ENCODE results near the gene PTPN21.
A peak's percentile ranks its signal among the peaks of the same experiment; 100 is the strongest.

PTPN21 gene

DNA sequence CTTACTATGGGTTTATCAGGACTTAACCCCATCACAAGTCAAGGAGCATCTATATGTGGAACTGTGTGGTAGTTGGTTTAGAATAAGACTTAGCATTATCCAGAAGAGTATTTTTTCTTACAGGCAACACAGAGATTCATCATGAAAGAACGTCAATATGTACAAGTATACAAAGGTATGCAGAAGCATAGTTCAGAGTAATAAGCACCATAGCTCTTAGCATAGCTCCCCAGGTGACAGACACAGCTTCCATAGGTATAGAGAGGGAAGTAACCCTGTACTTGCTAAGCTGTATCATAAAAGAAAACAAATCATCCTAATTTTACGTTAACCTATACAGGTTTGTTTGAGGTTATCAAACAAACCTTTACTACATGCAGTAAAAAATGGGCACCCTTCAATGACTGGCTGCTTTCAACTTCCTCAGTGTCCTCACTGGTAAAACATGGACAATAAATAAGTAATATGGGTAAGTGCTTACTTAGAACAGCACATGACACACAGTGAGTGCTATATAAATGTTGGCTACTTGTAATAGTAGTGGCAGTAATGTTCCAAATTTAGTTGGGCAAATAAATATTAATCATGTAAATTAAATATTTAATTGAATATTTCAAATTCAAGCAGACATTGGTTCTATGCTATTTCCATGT, 50.9 kb downstream of the PTPN21 start:
- no peak for DNase-seq

DNA sequence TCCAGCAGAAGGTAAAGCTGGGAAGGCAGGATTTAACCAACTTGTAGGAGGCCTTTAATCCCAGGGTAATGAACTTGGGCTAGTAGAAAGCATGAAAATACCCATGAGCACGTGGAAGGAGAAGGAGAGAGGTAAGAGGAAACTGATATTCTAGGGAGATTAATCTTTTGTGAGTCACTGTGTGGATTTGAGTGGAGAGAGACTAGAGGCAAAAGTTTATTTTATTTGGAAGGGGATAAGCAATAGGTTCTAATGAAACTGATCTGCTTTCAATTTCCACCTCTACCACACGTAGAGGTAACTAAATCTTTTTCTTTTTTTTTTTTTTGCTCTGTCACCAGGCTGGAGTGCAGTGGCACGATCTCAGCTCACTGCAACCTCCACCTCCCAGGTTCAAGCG, 52.1 kb downstream of the PTPN21 start:
- DNase-seq: no peak

DNA sequence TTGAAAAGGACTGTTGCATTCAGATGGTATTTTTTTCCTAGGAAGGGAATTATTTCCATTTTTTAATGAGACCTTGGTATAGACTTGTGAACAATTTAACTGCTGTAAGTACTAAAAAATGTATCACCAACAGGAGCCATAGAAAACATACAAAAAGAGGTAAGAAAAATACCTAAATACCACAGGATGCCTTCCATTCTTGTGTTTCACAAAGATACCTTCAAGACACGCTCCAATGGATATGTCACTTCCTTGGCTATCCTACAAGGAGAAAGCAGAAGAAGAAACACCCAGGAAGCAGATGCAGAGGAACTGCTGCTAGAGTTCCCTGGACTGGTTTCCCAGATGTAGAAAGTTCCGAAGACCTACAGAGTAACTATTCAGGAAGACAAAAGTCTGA, 54.2 kb downstream of the PTPN21 start:
- DNase-seq: no peak

DNA sequence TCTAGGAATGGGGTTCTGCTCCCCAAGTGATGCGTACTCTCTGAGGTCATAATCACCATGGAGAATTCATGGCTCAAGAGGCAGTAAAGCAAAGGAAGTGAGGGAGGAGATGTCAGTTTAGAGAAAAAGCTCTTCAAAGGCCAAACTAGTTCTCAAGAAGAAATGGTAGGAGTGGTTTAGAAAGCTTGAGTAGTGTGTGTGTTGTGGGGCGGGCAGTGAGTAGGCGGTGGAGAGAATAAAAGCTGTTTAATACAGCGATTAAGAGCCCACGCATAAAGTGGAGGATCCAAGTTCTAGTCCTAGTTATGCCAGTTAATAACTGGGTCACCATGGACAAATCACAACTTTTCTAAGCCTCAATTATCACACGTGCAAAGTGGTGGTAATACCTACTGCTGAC, 55.6 kb downstream of the PTPN21 start:
- no peak for DNase-seq

DNA sequence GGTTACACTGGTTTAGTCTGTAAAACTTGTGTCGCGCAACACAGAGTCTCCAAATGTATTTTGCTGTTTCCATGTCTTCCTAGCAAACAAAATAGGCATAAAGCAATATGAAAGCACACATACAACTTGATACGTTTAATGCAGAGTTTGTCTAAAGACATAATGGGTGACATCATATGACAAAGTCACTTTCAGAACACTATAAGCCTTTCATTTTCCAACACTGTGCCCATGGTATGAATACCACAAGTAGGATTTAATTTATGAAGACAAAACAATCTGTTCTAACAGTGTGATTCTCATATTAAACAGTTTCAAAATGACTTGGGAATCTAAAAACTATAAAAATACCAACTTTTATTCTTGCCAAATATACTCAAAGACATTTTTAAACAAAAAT, 58.4 kb downstream of the PTPN21 start:
- DNase-seq: no peak

DNA sequence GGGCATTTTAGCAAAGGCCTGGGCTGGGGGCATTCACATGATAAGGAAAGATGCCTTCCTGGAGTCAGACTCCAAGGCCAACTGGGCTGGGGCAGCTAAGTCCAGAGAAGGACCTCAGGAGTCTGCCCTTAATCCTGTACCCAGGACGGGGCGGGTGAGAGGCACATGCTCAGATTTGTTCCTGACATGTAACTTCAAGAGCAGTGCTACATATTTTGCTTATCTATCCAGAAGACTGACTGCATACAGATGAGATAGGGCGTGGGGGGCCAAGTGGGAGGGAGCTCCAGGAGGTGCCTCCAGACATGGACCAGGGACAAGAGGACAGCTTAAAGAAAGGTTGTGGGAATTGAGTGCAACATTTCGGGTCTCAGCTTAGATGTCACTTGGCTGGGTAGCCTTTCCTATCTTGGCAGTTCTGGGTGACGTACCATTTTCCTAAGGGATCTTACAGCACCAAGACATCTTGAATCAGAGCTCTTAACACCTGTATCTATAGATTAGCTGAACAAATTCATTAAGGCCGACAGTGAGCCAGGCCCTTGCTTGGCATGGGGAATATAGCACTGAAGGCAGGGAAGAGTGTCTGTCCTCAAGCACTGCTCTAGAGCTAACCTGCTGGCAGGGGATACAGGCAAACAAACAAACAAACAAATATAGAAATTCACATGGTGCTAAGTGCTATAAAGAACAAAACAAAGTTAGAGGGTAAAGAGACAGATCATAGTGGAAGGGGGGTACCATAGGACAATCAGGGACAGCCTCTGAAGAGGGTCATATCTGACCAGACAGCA, 61.2 kb downstream of the PTPN21 start:
- DNase-seq: no peak

DNA sequence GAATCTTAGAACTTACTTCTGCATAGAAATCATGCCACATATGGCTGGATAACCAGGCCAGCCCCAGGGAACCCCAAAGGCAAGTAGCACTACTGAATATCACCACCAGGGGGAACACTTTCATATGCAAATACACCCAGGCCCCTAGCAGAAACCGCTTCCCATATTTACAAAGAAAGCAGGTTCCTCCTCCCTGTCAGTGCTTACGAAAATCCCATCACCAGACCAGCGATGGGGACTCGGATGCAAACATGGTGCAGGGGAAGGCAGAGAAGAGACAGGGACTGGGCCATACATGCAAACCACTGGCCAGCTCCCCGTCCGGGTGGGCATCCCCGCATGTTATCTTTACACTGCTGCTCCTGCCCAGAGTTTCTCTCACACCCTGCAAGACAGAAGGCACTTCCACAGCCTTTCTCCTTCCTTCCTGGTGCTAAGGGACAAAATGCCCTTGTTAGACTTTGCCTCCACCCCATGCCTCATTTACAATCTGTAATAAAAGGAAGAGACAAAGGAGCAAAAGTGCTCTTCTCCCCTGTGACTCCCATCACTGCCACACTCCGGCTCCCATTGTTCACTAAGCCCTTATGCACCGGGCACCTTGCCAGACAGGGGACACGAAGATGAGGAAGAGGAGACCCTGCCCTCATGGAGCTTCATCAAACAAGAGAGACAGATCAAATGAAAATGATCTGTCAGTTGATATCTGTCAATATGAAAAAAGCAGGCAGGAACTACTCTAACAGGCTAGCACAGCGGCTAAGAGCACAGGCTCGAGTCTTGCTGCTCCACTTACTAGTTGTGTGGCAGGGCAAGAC, 62.3 kb downstream of the PTPN21 start:
- peak; percentile 75 for DNase-seq

DNA sequence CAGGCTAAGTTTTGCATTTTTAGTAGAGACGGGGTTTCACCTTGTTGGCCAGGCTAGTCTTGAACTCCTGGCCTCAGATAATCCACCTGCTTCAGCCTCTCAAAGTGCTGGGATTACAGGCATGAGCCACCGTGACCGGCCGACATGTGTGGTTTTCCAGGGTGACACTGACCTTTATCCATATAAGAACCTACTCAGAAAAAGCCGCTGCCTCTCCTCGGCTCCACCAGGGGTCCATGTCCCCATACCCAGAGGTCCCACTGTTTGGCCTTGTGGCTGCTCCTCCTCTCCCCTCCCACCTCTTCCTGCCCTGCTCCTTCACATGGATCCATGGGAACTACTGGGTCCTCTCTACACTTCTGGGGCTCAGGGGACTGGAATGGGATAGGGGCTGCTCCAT, 64.6 kb downstream of the PTPN21 start:
- no peak for DNase-seq

DNA sequence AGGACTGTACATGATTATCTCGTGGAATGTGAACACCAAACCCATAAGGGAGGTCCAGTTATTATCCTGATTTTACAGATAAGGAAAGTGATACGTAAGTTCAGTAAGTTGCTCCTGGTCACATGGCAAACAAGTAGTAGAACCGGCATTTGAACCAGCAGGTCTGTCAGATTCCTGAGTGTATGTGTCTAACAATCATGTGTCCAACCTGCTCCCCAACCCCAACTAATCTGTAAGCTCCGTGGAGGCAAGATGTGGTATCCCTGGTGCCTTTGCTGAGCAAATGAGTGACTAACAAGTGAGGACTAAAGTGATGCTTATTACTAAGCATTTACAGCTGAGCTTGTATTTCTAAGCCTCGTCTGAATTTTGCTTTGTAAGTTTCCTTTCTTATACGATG, 65.9 kb downstream of the PTPN21 start:
- DNase-seq: no peak

DNA sequence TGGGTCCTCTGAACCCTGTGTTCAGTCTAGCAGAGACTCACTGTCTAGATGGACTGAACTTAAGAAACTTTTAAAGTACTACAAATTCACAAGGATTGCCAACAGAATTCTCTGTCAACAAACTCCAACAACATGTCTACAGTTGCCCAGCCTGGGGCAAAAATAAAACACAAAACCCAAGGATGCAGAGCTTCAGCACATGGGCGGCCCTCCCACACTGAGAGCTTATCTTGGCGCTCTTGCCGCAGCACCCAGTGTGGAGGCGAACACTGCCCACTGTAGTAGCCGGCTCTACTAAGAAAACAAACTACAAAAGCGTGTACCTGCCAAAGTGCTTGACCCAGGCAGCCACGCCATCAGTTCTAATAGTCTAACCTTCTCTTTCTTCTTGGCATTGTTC, 66.7 kb downstream of the PTPN21 start:
- DNase-seq: no peak

DNA sequence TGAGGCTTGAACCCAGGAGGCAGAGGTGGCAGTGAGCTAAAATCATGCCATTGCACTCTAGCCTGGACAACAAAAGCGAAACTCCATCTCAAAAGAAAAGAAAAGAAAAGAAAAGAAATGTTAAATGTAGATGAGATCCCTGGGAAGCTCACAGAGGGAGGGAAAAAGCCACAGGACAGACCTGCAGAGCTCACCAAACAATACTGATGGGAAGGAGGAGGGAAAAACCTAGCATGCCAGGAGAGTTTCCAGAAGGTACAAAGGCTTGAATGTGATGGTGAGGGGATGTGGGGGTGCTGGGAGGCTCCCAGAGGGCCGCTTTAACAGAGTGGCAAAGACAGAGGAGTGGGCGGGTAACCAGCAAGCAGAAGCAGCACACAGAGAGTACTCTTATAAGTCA, 72.3 kb downstream of the PTPN21 start:
- DNase-seq: no peak

DNA sequence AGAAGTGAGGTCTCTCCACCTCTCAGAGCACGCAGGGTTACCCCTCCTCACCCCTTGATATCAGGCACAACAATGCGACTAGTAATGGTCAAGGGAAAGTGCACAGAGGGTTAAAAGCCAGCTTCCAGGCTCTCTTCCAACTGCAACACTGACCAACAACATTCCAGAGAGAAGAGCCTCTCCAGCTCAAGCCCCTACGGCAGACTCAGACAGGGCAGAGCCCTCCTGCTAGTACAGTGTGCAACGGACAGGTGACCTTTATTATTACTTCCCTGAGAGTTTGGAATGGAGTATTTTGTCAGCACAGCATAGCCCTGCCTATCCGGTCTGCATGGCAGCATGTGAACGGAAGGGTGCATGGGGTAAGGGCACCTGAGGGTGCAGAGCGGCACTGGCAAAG, 73.0 kb downstream of the PTPN21 start:
- no peak for DNase-seq

DNA sequence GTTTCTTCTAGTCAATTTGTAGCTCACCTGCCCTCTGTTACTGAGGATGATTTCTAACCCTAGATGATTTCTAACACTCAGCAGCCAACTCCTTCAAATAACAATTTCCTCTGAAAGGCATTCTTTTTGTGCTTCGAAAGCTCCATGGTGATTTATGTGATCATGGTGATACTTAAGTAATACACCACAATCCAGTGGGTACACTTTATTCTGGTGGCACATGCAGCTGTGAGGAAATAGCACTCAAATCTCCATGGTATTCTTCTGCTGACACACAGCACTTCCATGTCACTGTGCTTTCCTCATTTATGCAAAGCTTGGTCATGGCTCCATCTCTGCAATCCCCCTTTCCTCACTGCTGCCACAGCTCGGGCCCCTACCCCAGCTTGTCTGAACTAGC, 73.7 kb downstream of the PTPN21 start:
- DNase-seq: no peak

DNA sequence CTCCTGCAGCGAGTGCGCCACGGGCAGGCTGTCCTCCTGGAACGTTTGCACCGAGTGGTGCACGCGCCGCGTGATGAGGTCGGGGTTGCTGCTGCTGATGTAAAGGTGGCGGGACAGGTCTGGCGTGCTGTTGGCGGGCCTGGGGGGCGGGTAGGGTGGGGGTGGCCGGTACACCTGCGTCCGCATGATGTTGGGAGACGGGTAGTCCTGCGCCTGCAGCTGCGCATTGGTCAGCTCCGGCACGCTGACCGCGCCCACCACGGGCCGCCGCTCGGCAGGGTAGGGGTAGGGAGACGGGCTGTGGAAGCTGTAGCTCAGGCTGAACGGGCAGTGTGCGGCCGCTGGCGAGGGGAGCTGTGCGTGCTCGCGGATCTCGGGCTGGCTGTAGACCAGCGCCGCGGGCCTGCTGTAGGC, 75.2 kb downstream of the PTPN21 start:
- no peak for DNase-seq

DNA sequence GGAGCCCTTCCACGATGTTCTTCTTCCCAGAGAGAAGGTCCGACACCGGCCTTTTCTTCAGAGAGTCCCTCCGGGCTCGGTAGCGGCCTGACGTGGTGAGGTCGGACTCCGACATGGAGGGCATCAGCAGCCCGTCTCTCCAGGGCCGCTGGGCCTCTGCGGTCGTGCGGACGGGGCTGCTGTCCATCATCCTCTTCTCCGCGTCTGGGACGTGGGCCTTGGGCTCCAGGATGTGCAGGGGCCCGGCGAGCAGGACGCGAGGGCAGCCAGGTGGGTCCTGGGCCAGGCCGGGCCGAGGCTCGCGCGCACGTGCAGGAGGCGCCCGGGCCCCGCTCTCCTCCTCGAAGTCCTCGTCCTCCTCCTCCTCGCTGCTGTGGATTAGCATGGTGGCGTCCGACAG, 75.9 kb downstream of the PTPN21 start:
- no peak for DNase-seq

DNA sequence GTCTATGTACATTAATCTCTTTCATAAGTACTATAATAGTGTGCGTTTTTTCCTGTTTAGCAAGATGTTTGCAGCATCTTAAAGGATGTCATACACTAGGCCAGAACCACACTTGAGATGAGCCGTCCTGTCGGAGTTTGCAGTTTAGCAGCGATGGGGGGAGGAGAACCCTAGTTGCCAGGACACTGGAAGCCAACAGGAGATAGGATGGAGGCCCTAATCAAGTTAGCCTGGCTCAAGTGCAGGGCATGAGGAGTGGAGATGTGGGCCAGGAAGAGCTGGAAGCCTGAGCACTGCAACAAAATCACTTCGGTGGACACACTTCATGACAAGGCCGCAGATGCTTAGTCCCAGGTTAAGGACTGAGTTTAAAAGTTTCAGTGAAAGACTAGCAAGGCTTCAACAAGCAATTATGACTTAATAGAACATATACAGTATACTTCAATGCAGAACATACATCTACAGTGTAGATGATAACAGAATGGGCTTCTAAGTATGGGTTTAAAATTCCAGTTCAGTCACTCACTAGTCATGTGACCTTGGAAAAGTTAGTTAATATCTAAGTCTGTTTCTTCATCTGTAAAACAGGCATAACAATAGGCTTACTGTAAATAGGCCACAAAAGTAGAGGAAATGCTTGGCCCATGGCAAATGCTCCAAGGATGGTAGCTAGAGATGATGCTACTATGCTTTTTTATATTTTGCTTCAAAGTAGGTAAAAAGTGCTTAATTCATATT, 77.1 kb downstream of the PTPN21 start:
- DNase-seq: no peak

DNA sequence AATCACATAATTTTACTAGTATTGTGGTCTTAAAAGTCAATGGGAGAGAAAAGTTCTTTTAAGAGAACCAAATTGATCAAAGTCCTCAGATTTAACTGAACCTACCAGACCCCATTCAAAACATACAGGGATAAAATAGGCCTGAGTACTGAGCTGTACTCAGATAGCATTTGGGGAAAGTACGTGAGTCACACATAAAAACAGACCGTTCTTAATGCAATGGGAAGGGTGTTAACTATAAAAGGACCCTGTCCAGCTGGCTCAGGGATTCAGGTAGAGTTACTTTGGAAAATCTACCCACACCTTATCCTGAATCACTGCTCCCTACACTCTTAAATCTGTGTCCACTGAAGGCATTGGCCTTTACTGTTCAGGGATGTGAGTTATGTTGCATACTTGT, 78.0 kb downstream of the PTPN21 start:
- DNase-seq: no peak

DNA sequence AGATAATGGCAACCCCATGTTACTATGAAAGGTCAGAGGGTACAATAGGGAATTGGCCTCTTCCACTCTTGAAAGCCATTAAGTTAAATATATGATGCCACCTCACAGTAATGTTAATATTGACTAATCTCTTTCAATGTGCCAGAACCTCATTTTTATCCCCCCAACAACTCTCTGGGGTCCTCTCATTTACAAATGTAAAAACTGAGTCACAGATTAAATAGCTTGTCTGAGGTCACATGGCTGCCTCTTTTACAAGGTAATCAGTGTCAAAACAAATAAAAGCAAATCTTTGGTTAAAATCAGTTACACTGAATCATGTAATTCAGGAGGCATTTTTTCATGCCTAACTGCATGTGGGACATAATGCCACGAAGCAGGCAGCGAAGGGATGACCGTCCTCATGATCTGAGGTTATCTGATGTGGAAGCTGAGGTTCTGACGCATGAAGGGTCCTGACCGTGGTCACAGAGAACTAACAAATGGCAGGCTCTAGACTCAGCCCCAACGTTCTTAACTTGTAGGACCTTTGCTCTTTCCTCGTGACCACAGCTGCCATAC, 78.5 kb downstream of the PTPN21 start:
- DNase-seq: no peak

DNA sequence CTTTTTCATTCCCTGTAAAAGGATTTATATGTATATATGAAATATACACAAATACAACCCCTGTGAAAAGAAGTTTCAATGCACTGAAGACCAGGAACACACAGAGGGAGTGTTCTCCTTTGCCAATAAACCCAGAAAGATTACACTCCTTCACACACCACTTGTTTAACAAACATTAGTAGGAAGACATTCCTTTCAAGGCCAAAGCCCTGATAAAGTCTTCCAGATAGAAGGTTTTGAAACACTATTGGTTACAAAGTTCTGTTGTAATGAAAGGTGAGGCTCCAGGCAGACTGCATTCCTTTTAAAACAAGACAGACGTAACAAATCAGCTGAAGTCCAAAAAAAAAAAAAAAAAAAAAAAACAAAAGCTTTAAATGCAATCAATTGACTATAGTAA, 81.0 kb downstream of the PTPN21 start:
- no peak for DNase-seq

DNA sequence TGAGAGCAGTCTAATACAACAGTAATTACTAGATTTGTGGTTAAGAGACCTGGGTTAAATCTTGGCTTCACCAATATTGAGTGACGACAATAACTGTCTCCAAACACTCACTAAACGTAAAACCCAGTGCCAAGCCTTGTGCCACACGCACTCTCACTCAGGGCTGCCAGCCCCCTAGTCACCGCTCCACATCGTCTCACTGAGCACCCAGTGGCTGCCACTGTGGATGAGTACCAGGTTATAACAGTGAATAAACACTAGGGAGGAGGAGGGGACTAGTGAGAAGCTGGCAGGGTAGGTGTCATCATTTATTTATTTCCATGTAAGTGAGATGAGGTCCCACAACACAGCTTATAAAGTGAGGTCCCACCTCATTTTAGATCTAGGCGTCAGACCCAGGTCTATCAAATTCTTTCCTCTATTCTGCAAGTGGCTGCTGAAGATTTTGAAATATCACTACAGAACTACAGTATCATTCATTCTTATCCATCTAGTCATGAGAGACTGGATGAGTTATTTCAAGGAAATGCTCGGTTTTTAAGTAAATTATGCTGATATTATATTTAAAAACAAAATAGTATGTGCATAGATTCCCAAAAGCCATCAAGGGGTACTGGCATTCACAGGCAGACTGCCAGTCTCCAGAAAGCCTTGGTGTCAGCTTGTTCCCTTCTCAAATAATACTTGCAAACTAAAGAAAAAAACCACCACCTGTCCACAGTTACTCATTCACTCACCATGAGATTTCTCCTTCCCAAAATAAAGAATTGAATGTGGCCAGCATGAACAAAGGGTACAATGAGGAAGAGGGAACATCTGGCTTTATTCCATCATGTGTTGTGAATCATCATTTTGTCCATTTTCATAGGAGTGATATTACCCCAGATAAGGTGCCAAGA, 84.0 kb downstream of the PTPN21 start:
- no peak for DNase-seq

DNA sequence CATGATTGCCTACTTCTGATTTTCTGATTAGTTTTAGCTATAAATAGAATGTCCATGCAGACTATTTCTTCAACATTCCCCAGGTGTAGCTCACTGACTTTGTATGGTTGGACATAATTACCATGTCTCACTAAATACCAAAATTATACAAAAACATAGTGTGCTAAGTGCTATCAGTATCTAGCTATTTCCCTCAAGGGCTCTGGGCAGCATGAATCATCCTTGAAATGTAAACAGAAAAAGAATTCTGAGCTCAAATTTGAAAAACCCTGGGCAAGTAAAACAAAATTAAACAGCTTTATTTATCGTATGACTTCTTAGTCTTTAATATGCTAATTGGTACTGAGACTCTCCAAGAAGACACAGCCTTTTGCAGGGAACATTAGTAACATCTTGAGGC, 86.4 kb downstream of the PTPN21 start:
- no peak for DNase-seq

DNA sequence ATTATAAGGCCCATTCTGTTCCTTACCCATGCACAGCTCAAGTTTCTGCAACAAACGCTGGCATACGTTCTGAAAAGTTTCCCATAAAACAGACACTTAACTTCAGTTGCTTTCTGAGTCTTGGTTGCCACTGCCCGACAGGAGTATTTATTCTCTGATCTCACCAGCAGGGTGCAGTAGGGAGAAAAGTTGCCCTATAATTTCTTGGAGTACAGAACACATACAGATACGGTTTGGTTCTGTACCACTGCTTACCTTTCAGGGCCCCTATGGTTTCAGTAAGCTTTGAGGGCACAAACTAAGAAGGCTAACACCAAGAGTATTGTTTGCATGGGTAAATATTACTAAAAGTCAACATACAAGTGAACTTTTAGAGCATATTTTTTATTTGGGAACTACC, 91.5 kb downstream of the PTPN21 start:
- peak; percentile 14 for DNase-seq

All from activated CD4-positive, alpha-beta T cell treated with anti-CD3 and anti-CD28 coated beads for 48 hours (primary cell).